ENCODE data around the gene GPATCH2L.

Gene GPATCH2L

GRCh38 chr14:76196980-76197695 is 45.4 kb downstream of the GPATCH2L start:
- no peak for DNase-seq (ENCODE audit: low read depth in 2 of 2)

GRCh38 chr14:76201162-76201561 is 49.4 kb downstream of the GPATCH2L start:
- no peak for DNase-seq (ENCODE audit: low read depth in 2 of 2)

- no peak for DNase-seq (ENCODE audit: low read depth in 2 of 2)
Observed at GRCh38 chr14:76203086-76204001, 51.6 kb downstream of the GPATCH2L start.

GRCh38 chr14:76204461-76205230 is 52.9 kb downstream of the GPATCH2L start:
- no peak for DNase-seq (ENCODE audit: low read depth in 2 of 2)

- DNase-seq (ENCODE audit: low read depth in 2 of 2): no peak
Observed at GRCh38 chr14:76205708-76206107, 54.0 kb downstream of the GPATCH2L start.

GRCh38 chr14:76208340-76208739 is 56.6 kb downstream of the GPATCH2L start:
- no peak for DNase-seq (ENCODE audit: low read depth in 2 of 2)

- DNase-seq (ENCODE audit: low read depth in 2 of 2): no peak
Observed at GRCh38 chr14:76212242-76212641, 60.5 kb downstream of the GPATCH2L start.

GRCh38 chr14:76217179-76217578 is 65.5 kb downstream of the GPATCH2L start:
- no peak for DNase-seq (ENCODE audit: low read depth in 2 of 2)

GRCh38 chr14:76218662-76219061 is 66.9 kb downstream of the GPATCH2L start:
- no peak for DNase-seq (ENCODE audit: low read depth in 2 of 2)

- no peak for DNase-seq (ENCODE audit: low read depth in 2 of 2)
Observed at GRCh38 chr14:76219873-76220272, 68.2 kb downstream of the GPATCH2L start.

- DNase-seq (ENCODE audit: low read depth in 2 of 2): no peak
Observed at GRCh38 chr14:76227450-76228050, 75.8 kb downstream of the GPATCH2L start.

- DNase-seq (ENCODE audit: low read depth in 2 of 2): no peak
Observed at GRCh38 chr14:76228138-76228537, 76.4 kb downstream of the GPATCH2L start.

GRCh38 chr14:76232800-76233199 is 81.1 kb downstream of the GPATCH2L start:
- no peak for DNase-seq (ENCODE audit: low read depth in 2 of 2)

GRCh38 chr14:76235628-76236027 is 83.9 kb downstream of the GPATCH2L start:
- DNase-seq (ENCODE audit: low read depth in 2 of 2): no peak

GRCh38 chr14:76236172-76237130 is 84.7 kb downstream of the GPATCH2L start:
- no peak for DNase-seq (ENCODE audit: low read depth in 2 of 2)

GRCh38 chr14:76237349-76237990 is 85.7 kb downstream of the GPATCH2L start:
- no peak for DNase-seq (ENCODE audit: low read depth in 2 of 2)

GRCh38 chr14:76245097-76245496 is 93.4 kb downstream of the GPATCH2L start:
- DNase-seq (ENCODE audit: low read depth in 2 of 2): no peak

GRCh38 chr14:76250302-76250701 is 98.6 kb downstream of the GPATCH2L start:
- DNase-seq (ENCODE audit: low read depth in 2 of 2): no peak

GRCh38 chr14:76252471-76252870 is 100.7 kb downstream of the GPATCH2L start:
- no peak for DNase-seq (ENCODE audit: low read depth in 2 of 2)

GRCh38 chr14:76253111-76253510 is 101.4 kb downstream of the GPATCH2L start:
- DNase-seq (ENCODE audit: low read depth in 2 of 2): no peak

Measured in stimulated activated CD8-positive, alpha-beta memory T cell treated with anti-CD3 and anti-CD28 coated beads, Interleukin-7, amount 100 ng/mL, for 4 hours (primary cell).